Measurements from ENCODE around the gene CD96.

CD96 gene

GRCh38 chr3:111541911-111542483 is at the start of gene CD96:
Gene CD96 (plus strand): TSS chr3:111542197. CDS start chr3:111542249, 52 bp downstream.
- no peak within 1 kb of the TSS for H3K4me3 Mint-ChIP-seq
- TF ChIP-seq, protein P1, sequence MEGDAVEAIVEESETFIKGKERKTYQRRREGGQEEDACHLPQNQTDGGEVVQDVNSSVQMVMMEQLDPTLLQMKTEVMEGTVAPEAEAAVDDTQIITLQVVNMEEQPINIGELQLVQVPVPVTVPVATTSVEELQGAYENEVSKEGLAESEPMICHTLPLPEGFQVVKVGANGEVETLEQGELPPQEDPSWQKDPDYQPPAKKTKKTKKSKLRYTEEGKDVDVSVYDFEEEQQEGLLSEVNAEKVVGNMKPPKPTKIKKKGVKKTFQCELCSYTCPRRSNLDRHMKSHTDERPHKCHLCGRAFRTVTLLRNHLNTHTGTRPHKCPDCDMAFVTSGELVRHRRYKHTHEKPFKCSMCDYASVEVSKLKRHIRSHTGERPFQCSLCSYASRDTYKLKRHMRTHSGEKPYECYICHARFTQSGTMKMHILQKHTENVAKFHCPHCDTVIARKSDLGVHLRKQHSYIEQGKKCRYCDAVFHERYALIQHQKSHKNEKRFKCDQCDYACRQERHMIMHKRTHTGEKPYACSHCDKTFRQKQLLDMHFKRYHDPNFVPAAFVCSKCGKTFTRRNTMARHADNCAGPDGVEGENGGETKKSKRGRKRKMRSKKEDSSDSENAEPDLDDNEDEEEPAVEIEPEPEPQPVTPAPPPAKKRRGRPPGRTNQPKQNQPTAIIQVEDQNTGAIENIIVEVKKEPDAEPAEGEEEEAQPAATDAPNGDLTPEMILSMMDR (IDR thresholded peaks at IDR 0.05; ENCODE audit: unreplicated experiment in 3 of 3): no peak

GRCh38 chr3:111493276-111493675 is 48.7 kb upstream of the CD96 start:
- H3K4me1 Mint-ChIP-seq: no peaks in the 10 kb centered on the region
- H3K36me3 Mint-ChIP-seq (ENCODE audit: low read depth): no peaks in the 10 kb centered on the region
- no peak overlapping the region for H3K27ac Mint-ChIP-seq
- TF ChIP-seq, protein P1 (IDR thresholded peaks at IDR 0.05; ENCODE audit: unreplicated experiment in 3 of 3): no peak
- H3K4me3 Mint-ChIP-seq: no peak overlapping the region
- H3K9me3 Mint-ChIP-seq: peaks cover 19% of the 10 kb centered on the region
- no peaks in the 10 kb centered on the region for H3K27me3 Mint-ChIP-seq (ENCODE audit: low read depth)

More at GRCh38 chr3:111541911-111542483, at the start of gene CD96:
- no peaks in the 10 kb centered on the region for H3K9me3 Mint-ChIP-seq
- no peaks in the 10 kb centered on the region for H3K36me3 Mint-ChIP-seq (ENCODE audit: low read depth)
- H3K27me3 Mint-ChIP-seq (ENCODE audit: low read depth): no peaks in the 10 kb centered on the region
- H3K4me1 Mint-ChIP-seq: peaks cover 52% of the 10 kb centered on the region
- peak within 1 kb of the TSS; percentile 6 to 53 (median 44) for H3K27ac Mint-ChIP-seq

GRCh38 chr3:111496894-111497559 is 45.0 kb upstream of the CD96 start:
- no peak overlapping the region for H3K27ac Mint-ChIP-seq
- TF ChIP-seq, protein P1 (IDR thresholded peaks at IDR 0.05; ENCODE audit: unreplicated experiment in 3 of 3): no peak
- H3K9me3 Mint-ChIP-seq: peaks cover 15% of the 10 kb centered on the region
- H3K4me3 Mint-ChIP-seq: no peak overlapping the region
- no peaks in the 10 kb centered on the region for H3K4me1 Mint-ChIP-seq
- H3K27me3 Mint-ChIP-seq (ENCODE audit: low read depth): no peaks in the 10 kb centered on the region
- no peaks in the 10 kb centered on the region for H3K36me3 Mint-ChIP-seq (ENCODE audit: low read depth)

GRCh38 chr3:111498022-111498421 is 44.0 kb upstream of the CD96 start:
- H3K36me3 Mint-ChIP-seq (ENCODE audit: low read depth): no peaks in the 10 kb centered on the region
- H3K4me3 Mint-ChIP-seq: no peak overlapping the region
- TF ChIP-seq, protein P1 (IDR thresholded peaks at IDR 0.05; ENCODE audit: unreplicated experiment in 3 of 3): no peak
- no peak overlapping the region for H3K27ac Mint-ChIP-seq
- no peaks in the 10 kb centered on the region for H3K27me3 Mint-ChIP-seq (ENCODE audit: low read depth)
- H3K4me1 Mint-ChIP-seq: no peaks in the 10 kb centered on the region
- peaks cover 12% of the 10 kb centered on the region for H3K9me3 Mint-ChIP-seq

- no peaks in the 10 kb centered on the region for H3K36me3 Mint-ChIP-seq (ENCODE audit: low read depth)
Observed at GRCh38 chr3:111506435-111506834, 35.6 kb upstream of the CD96 start.

More at GRCh38 chr3:111506435-111506834, 35.6 kb upstream of the CD96 start:
- Mint-ChIP-seq H3K4me1 (peaks cover 11% of the 10 kb centered on the region), H3K4me3 (no peak overlapping the region), H3K9me3 (peaks cover 8% of the 10 kb centered on the region), H3K27me3 (ENCODE audit: low read depth) (no peaks in the 10 kb centered on the region), H3K27ac (no peak overlapping the region)
- TF ChIP-seq, protein P1 (IDR thresholded peaks at IDR 0.05; ENCODE audit: unreplicated experiment in 3 of 3): no peak

Measured in nephron (organoid).